WTC11 (cell line): ENCODE measurements around the gene HBEGF. TPM values are rescaled to one million over a fixed set of nuclear protein-coding genes. Genes with fewer than 3 reads are reported as not detected.

ENCODE experiments used
- ATAC-seq: fragments of 200-7000 bp; cut with Tn5 transposase; 2 replicates; pipeline ENCODE4 v1.10.0; 2021; ENCODE audit warnings: mild to moderate bottlenecking, moderate library complexity
- CTCF ChIA-PET: fragments of 300-600 bp; sonication (Branson Sonifier 250); formaldehyde crosslinking; loops from one replicate; lab custom pipeline; 2021; ENCODE audit warnings: antibody characterized with exemption; lab: Charles Lee
- POLR2A ChIA-PET: fragments of 350-600 bp; sonication (Branson Sonifier 250); formaldehyde crosslinking; loops from one replicate; lab custom pipeline; 2021; ENCODE audit warnings: antibody characterized with exemption; lab: Charles Lee
- DNase-seq: peaks from one replicate; pipeline ENCODE4 v3.0.0; 2021; ENCODE audit warnings: low spot score
- H3K27ac Mint-ChIP-seq: 2 replicates; pipeline ENCODE4 v1.8.0; 2021; ENCODE audit warnings: mixed read lengths
- H3K27me3 Mint-ChIP-seq: 2 replicates; pipeline ENCODE4 v1.8.0; 2021; ENCODE audit warnings: low read depth, mild to moderate bottlenecking, moderate library complexity, mixed read lengths
- H3K36me3 Mint-ChIP-seq: 2 replicates; pipeline ENCODE4 v1.8.0; 2021; ENCODE audit warnings: mixed read lengths
- H3K4me1 Mint-ChIP-seq: 2 replicates; pipeline ENCODE4 v1.8.0; 2022; ENCODE audit warnings: mixed read lengths
- H3K4me3 Mint-ChIP-seq: 2 replicates; pipeline ENCODE4 v1.8.0; 2021; ENCODE audit warnings: mild to moderate bottlenecking, moderate library complexity, mixed read lengths
- H3K9me3 Mint-ChIP-seq: 2 replicates; pipeline ENCODE4 v1.8.0; 2021; ENCODE audit warnings: mixed read lengths
- ATF1 ChIP-seq: sonication (generic); formaldehyde crosslinking; IDR thresholded peaks from 2 replicates; pipeline ENCODE4 v1.8.1; 2023; ENCODE audit warnings: mild to moderate bottlenecking, moderate library complexity, missing genetic modification reagents
- CREB1 ChIP-seq: sonication (generic); formaldehyde crosslinking; IDR thresholded peaks from 2 replicates; pipeline ENCODE4 v1.8.0; 2023; ENCODE audit warnings: mild to moderate bottlenecking, missing genetic modification reagents
- ELF4 ChIP-seq: sonication (generic); formaldehyde crosslinking; IDR thresholded peaks from 2 replicates; pipeline ENCODE4 v1.8.1; 2022; ENCODE audit warnings: low read depth, mild to moderate bottlenecking, moderate library complexity, missing genetic modification reagents
- FOXK1 ChIP-seq: sonication (generic); formaldehyde crosslinking; IDR thresholded peaks from 2 replicates; pipeline ENCODE4 v1.8.0; 2022; ENCODE audit warnings: mild to moderate bottlenecking, moderate library complexity, missing genetic modification reagents
- GABPB1 ChIP-seq: sonication (generic); formaldehyde crosslinking; IDR thresholded peaks from 2 replicates; pipeline ENCODE4 v1.8.1; 2023; ENCODE audit warnings: mild to moderate bottlenecking, missing genetic modification reagents
- GTF2I ChIP-seq: fragments of 250-450 bp; sonication (Bioruptor Pico); conservative IDR thresholded peaks from 2 replicates; pipeline ENCODE4 v1.4.0; 2021; ENCODE audit warnings: mild to moderate bottlenecking
- KAT7 ChIP-seq: sonication (generic); formaldehyde crosslinking; IDR thresholded peaks from 2 replicates; pipeline ENCODE4 v1.8.1; 2023; ENCODE audit warnings: missing genetic modification reagents, mild to moderate bottlenecking, borderline replicate concordance
- NFE2L1 ChIP-seq: sonication (generic); formaldehyde crosslinking; IDR thresholded peaks from 2 replicates; pipeline ENCODE4 v1.8.1; 2023; ENCODE audit warnings: missing genetic modification reagents
- PRRX2 ChIP-seq: fragments of 250-450 bp; sonication (Bioruptor Pico); IDR thresholded peaks from 2 replicates; pipeline ENCODE4 v1.8.0; 2021; ENCODE audit warnings: mild to moderate bottlenecking
- SMAD3 ChIP-seq: sonication (generic); formaldehyde crosslinking; IDR thresholded peaks from 2 replicates; pipeline ENCODE4 v1.8.0; 2022; ENCODE audit warnings: missing genetic modification reagents, mild to moderate bottlenecking, borderline replicate concordance
- TP53 ChIP-seq: sonication (generic); formaldehyde crosslinking; IDR thresholded peaks from 2 replicates; pipeline ENCODE4 v1.8.1; 2023; ENCODE audit warnings: mild to moderate bottlenecking, missing genetic modification reagents
- ZNF138 ChIP-seq: sonication (generic); formaldehyde crosslinking; conservative IDR thresholded peaks from 2 replicates; pipeline ENCODE4 v1.8.1; 2022; ENCODE audit warnings: mild to moderate bottlenecking, moderate library complexity, missing genetic modification reagents
- ZNF263 ChIP-seq: sonication (generic); formaldehyde crosslinking; IDR thresholded peaks from 2 replicates; pipeline ENCODE4 v1.8.1; 2022; ENCODE audit warnings: low read depth, mild to moderate bottlenecking, moderate library complexity, missing genetic modification reagents
- ZNF416 ChIP-seq: fragments of 250-450 bp; sonication (Bioruptor Pico); IDR thresholded peaks from 2 replicates; pipeline ENCODE4 v1.9.0; 2021; ENCODE audit warnings: mild to moderate bottlenecking, inconsistent platforms
- ZNF423 ChIP-seq: fragments of 250-450 bp; sonication (Bioruptor Pico); IDR thresholded peaks from 2 replicates; pipeline ENCODE4 v2.1.2; 2022; ENCODE audit warnings: mild to moderate bottlenecking, moderate library complexity
- ZNF671 ChIP-seq: fragments of 250-450 bp; sonication (Bioruptor Pico); IDR thresholded peaks from 2 replicates; pipeline ENCODE4 v1.8.0; 2021; ENCODE audit warnings: mild to moderate bottlenecking
- total RNA-seq: library from RNA; stranded (reverse); gene quantifications from 3 replicates; pipeline ENCODE4 v1.2.3, GENCODE V29; 2021
- TF ChIP-seq, protein P1 (sequence below): sonication (generic); formaldehyde crosslinking; IDR thresholded peaks from 2 replicates; pipeline ENCODE4 v1.8.0; 2023; ENCODE audit warnings: mild to moderate bottlenecking, missing genetic modification reagents
- TF ChIP-seq, protein P2 (sequence below): fragments of 250-450 bp; sonication (Bioruptor Pico); IDR thresholded peaks from 2 replicates; pipeline ENCODE4 v1.9.0; 2021; ENCODE audit warnings: moderate library complexity, mild to moderate bottlenecking, inconsistent platforms, borderline replicate concordance
- TF ChIP-seq, protein P3 (sequence below): sonication (generic); formaldehyde crosslinking; IDR thresholded peaks from 2 replicates; pipeline ENCODE4 v1.8.1; 2022; ENCODE audit warnings: mild to moderate bottlenecking, missing genetic modification reagents, moderate library complexity, borderline replicate concordance
- TF ChIP-seq, protein P4 (sequence below): sonication (generic); formaldehyde crosslinking; conservative IDR thresholded peaks from 2 replicates; pipeline ENCODE4 v1.8.1; 2023; ENCODE audit warnings: mild to moderate bottlenecking, low read depth, missing genetic modification reagents, moderate library complexity
- TF ChIP-seq, protein P5 (sequence below): sonication (generic); formaldehyde crosslinking; IDR thresholded peaks from 2 replicates; pipeline ENCODE4 v1.8.1; 2023; ENCODE audit warnings: mild to moderate bottlenecking, moderate library complexity, missing genetic modification reagents

Gene HBEGF
- total RNA-seq, 1 experiment from 2014 or later = 4.0 TPM

DNA sequence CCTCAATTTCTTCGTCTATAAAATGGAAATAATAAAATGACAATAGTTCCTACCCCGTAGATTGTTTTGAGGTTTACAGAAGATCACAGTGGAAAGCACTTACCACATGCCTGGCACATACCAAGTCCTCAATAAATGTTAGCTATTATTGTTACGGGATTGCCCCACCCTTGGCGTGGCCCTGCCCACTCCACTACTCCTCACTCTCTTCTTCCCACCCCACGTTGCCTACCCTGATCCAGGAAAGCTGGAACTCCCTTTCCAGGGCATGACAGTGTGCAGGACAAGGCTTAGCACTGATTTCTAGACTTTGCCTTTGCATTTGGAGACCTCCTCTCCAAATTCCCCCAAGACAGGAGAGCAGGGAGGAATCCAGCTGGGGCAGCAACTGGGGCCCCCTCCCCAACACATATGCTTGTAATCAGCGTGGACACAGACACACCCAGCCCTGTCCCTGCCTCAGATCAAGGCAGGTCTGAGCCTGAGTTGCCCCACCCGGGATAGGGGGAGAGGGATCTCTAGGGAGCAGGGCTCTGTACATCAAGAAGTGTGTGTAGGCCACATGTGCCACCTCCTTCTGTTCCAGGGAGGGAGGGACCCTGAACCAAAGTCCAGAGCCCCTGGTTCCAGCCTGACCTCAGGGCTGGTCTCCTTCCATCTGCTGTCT, 20.3 kb upstream of the HBEGF start:
- Mint-ChIP-seq H3K9me3 (no peaks in the 10 kb centered on the region), H3K27ac (no peak overlapping the region), H3K4me3 (no peak overlapping the region), H3K4me1 (no peaks in the 10 kb centered on the region), H3K36me3 (no peaks in the 10 kb centered on the region), H3K27me3 (peaks cover 4% of the 10 kb centered on the region)
- no peak for ATAC-seq
- ChIA-PET CTCF (interaction anchor here (1.2 to 3.1 kb wide), 5 partner anchors 8 to 123 kb away, joined by 3 to 13 read pairs (median 7); partner anchors contain the start of gene HBEGF), POLR2A (no interaction called here)
- DNase-seq = no peak
- no peak for TF ChIP-seq PRRX2 (CRISPR knock-in tag)
- no peak for TF ChIP-seq ELF4
- TF ChIP-seq TP53 (CRISPR knock-in tag) = no peak
- no peak for TF ChIP-seq CREB1
- TF ChIP-seq, protein P1, sequence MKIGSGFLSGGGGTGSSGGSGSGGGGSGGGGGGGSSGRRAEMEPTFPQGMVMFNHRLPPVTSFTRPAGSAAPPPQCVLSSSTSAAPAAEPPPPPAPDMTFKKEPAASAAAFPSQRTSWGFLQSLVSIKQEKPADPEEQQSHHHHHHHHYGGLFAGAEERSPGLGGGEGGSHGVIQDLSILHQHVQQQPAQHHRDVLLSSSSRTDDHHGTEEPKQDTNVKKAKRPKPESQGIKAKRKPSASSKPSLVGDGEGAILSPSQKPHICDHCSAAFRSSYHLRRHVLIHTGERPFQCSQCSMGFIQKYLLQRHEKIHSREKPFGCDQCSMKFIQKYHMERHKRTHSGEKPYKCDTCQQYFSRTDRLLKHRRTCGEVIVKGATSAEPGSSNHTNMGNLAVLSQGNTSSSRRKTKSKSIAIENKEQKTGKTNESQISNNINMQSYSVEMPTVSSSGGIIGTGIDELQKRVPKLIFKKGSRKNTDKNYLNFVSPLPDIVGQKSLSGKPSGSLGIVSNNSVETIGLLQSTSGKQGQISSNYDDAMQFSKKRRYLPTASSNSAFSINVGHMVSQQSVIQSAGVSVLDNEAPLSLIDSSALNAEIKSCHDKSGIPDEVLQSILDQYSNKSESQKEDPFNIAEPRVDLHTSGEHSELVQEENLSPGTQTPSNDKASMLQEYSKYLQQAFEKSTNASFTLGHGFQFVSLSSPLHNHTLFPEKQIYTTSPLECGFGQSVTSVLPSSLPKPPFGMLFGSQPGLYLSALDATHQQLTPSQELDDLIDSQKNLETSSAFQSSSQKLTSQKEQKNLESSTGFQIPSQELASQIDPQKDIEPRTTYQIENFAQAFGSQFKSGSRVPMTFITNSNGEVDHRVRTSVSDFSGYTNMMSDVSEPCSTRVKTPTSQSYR (CRISPR knock-in tag) = no peak
- TF ChIP-seq ZNF138 = no peak
- no peak for TF ChIP-seq GTF2I (CRISPR knock-in tag)
- TF ChIP-seq NFE2L1 = no peak
- TF ChIP-seq, protein P2, sequence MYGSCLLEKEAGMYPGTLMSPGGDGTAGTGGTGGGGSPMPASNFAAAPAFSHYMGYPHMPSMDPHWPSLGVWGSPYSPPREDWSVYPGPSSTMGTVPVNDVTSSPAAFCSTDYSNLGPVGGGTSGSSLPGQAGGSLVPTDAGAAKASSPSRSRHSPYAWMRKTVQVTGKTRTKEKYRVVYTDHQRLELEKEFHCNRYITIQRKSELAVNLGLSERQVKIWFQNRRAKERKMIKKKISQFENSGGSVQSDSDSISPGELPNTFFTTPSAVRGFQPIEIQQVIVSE (CRISPR knock-in tag) = no peak
- no peak for TF ChIP-seq ZNF671 (CRISPR knock-in tag)

DNA sequence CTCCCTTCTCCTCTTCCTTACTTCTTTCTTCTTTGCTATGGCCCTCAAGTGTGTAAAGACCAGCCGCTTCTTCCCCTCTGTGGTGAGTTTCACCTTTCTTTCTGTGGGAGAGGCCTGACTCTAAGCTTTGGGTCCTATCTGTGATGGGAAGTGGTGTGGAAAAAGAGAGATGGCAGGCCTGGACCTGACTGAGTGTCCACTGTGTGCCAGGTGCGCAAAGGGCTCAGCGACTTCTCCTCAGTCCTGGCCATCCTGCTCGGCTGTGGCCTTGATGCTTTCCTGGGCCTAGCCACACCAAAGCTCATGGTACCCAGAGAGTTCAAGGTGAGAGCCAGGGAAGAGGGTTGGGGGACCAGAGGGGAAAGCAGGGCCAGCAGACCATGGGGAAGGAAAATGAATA, 19.5 kb upstream of the HBEGF start:
- TF ChIP-seq SMAD3 (CRISPR knock-in tag) (no peak), ZNF423 (CRISPR knock-in tag) (no peak), ZNF263 (CRISPR knock-in tag) (no peak)
- TF ChIP-seq, protein P3, sequence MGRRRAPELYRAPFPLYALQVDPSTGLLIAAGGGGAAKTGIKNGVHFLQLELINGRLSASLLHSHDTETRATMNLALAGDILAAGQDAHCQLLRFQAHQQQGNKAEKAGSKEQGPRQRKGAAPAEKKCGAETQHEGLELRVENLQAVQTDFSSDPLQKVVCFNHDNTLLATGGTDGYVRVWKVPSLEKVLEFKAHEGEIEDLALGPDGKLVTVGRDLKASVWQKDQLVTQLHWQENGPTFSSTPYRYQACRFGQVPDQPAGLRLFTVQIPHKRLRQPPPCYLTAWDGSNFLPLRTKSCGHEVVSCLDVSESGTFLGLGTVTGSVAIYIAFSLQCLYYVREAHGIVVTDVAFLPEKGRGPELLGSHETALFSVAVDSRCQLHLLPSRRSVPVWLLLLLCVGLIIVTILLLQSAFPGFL = no peak
- TF ChIP-seq, protein P4, sequence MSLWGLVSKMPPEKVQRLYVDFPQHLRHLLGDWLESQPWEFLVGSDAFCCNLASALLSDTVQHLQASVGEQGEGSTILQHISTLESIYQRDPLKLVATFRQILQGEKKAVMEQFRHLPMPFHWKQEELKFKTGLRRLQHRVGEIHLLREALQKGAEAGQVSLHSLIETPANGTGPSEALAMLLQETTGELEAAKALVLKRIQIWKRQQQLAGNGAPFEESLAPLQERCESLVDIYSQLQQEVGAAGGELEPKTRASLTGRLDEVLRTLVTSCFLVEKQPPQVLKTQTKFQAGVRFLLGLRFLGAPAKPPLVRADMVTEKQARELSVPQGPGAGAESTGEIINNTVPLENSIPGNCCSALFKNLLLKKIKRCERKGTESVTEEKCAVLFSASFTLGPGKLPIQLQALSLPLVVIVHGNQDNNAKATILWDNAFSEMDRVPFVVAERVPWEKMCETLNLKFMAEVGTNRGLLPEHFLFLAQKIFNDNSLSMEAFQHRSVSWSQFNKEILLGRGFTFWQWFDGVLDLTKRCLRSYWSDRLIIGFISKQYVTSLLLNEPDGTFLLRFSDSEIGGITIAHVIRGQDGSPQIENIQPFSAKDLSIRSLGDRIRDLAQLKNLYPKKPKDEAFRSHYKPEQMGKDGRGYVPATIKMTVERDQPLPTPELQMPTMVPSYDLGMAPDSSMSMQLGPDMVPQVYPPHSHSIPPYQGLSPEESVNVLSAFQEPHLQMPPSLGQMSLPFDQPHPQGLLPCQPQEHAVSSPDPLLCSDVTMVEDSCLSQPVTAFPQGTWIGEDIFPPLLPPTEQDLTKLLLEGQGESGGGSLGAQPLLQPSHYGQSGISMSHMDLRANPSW (CRISPR knock-in tag) = no peak
- ChIA-PET POLR2A (interaction anchor here (0.5 kb wide), 1 partner anchor 360 kb away, joined by 3 read pairs; no protein-coding TSS in a partner anchor), CTCF (interaction anchor here (1.2 to 2.6 kb wide), 2 partner anchors 15 to 20 kb away, joined by 7 to 13 read pairs; partner anchors contain the start of gene HBEGF)
- H3K27ac Mint-ChIP-seq = no peak overlapping the region
- H3K36me3 Mint-ChIP-seq = no peaks in the 10 kb centered on the region
- DNase-seq (no peak), ATAC-seq (no peak)
- peaks cover 4% of the 10 kb centered on the region for H3K27me3 Mint-ChIP-seq
- no peaks in the 10 kb centered on the region for H3K4me1 Mint-ChIP-seq
- no peaks in the 10 kb centered on the region for H3K9me3 Mint-ChIP-seq
- H3K4me3 Mint-ChIP-seq = no peak overlapping the region

DNA sequence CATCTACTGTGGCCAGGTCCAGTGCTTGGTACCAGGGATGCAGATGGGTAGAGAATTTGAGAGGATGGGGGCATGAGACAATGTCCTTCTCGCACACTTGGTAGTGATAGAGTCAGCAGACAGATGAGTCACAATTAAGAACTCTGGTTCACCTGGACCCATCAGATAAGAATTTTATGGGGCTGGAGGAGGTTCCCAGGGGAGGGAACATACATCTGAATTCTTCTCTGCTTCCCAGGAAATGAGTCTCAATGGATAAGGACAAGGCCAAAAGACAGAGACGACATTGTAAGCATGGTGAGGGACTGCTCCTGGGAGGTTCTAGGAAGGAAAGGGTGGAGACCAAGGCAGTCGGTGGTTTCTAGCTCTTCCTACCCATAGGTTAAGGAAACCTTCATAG, 18.9 kb upstream of the HBEGF start:
- ChIA-PET CTCF (interaction anchor here (1.2 to 2.6 kb wide), 2 partner anchors 14 to 19 kb away, joined by 7 to 13 read pairs; partner anchors contain the start of gene HBEGF), POLR2A (no interaction called here)
- no peak overlapping the region for H3K27ac Mint-ChIP-seq
- DNase-seq (no peak), ATAC-seq (no peak)
- no peaks in the 10 kb centered on the region for H3K9me3 Mint-ChIP-seq
- no peaks in the 10 kb centered on the region for H3K4me1 Mint-ChIP-seq
- no peak overlapping the region for H3K4me3 Mint-ChIP-seq
- H3K27me3 Mint-ChIP-seq = peaks cover 4% of the 10 kb centered on the region
- no peaks in the 10 kb centered on the region for H3K36me3 Mint-ChIP-seq
- TF ChIP-seq ZNF416 (CRISPR knock-in tag) = no peak
- no peak for TF ChIP-seq GTF2I (CRISPR knock-in tag)
- TF ChIP-seq ATF1 (CRISPR knock-in tag) = no peak
- TF ChIP-seq FOXK1 (CRISPR knock-in tag) = no peak
- TF ChIP-seq KAT7 (CRISPR knock-in tag) = no peak
- TF ChIP-seq, protein P5, sequence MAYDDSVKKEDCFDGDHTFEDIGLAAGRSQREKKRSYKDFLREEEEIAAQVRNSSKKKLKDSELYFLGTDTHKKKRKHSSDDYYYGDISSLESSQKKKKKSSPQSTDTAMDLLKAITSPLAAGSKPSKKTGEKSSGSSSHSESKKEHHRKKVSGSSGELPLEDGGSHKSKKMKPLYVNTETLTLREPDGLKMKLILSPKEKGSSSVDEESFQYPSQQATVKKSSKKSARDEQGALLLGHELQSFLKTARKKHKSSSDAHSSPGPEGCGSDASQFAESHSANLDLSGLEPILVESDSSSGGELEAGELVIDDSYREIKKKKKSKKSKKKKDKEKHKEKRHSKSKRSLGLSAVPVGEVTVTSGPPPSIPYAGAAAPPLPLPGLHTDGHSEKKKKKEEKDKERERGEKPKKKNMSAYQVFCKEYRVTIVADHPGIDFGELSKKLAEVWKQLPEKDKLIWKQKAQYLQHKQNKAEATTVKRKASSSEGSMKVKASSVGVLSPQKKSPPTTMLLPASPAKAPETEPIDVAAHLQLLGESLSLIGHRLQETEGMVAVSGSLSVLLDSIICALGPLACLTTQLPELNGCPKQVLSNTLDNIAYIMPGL (CRISPR knock-in tag) = no peak
- TF ChIP-seq GABPB1 (CRISPR knock-in tag) = no peak
- TF ChIP-seq ZNF263 (CRISPR knock-in tag) = no peak
